Spinal cord (tissue), 10 donors: ENCODE results near the gene LRRC34. TPM values are rescaled to one million over a fixed set of nuclear protein-coding genes. Genes with fewer than 3 reads are reported as not detected.

Experiments
- DNase-seq, 6 donors: peaks; one replicate each; pipeline versions ENCODE4 v3.0.0 to v3.0.0-alpha.2; 2013 to 2015; ENCODE audit warnings: low spot score in 6 of 6, low read depth in 4 of 6
- H3K27ac ChIP-seq: one replicate; pipeline ENCODE4 v1.5.1; 2013; ENCODE audit warnings: low read depth, low read length, control low read depth
- H3K27me3 ChIP-seq: one replicate; pipeline ENCODE4 v1.6.1; 2013; ENCODE audit warnings: low read length; ENCODE audit not compliant: control insufficient read depth, insufficient read depth
- H3K36me3 ChIP-seq: one replicate; pipeline ENCODE4 v1.6.1; 2013; ENCODE audit warnings: low read length; ENCODE audit not compliant: control insufficient read depth, insufficient read depth
- H3K4me1 ChIP-seq: one replicate; pipeline ENCODE4 v1.6.1; 2013; ENCODE audit warnings: low read length; ENCODE audit not compliant: control insufficient read depth, insufficient read depth
- H3K4me3 ChIP-seq: one replicate; pipeline ENCODE4 v1.5.1; 2013; ENCODE audit warnings: low read depth, low read length, control low read depth
- H3K9me3 ChIP-seq: one replicate; pipeline ENCODE4 v1.6.1; 2013; ENCODE audit warnings: low read length; ENCODE audit not compliant: control insufficient read depth, insufficient read depth
- WGBS: methylation state at CpG from one replicate; pipeline ENCODE4 v1.1.5; 2013; ENCODE audit warnings: missing lambda C conversion rate; ENCODE audit not compliant: insufficient coverage; 5-methylcytosine and 5-hydroxymethylcytosine counted together
- polyA plus RNA-seq, 2 donors: library from polyadenylated mRNA; unstranded; fragments of 120-200 nt; gene quantifications; one replicate each; pipeline ENCODE4 v1.2.1, GENCODE V29; 2013; ENCODE audit not compliant: insufficient read length in 2 of 2
- total RNA-seq, 2 donors: library from RNA; depleted of rRNA in 1 of 2; stranded (reverse); fragments of 120-200 nt in 1 of 2; fragments of >200 nt in 1 of 2; gene quantifications; one replicate each; pipeline versions ENCODE4 v1.2.3 to v1.2.4, GENCODE V29; 2013 to 2014
- donor health status: healthy.

The LRRC34 gene
- total and polyA plus RNA-seq, 4 donors: 13.1 to 18.4 (median 14.7) TPM

GRCh38 chr3:169841171-169841570 lies 28.5 kb upstream of the LRRC34 start:
- H3K27me3 ChIP-seq: no peaks in the 10 kb centered on the region
- no peak overlapping the region for H3K4me3 ChIP-seq
- WGBS: 23% methylated on average over 3 of the region's 4 CpGs
- peak in 1 of 6 donors; percentile 42 for DNase-seq
- H3K27ac ChIP-seq: no peak overlapping the region
- H3K4me1 ChIP-seq: no peaks in the 10 kb centered on the region
- no peaks in the 10 kb centered on the region for H3K9me3 ChIP-seq
- H3K36me3 ChIP-seq: no peaks in the 10 kb centered on the region

GRCh38 chr3:169838511-169839030 lies 25.9 kb upstream of the LRRC34 start:
- H3K4me3 ChIP-seq: no peak overlapping the region
- no CpG with 5 or more reads among the region's 1 CpG for WGBS

GRCh38 chr3:169836942-169837275 lies 24.2 kb upstream of the LRRC34 start:
- Histone ChIP-seq H3K4me3 (no peak overlapping the region), H3K27ac (no peak overlapping the region), H3K9me3 (no peaks in the 10 kb centered on the region), H3K4me1 (no peaks in the 10 kb centered on the region), H3K36me3 (no peaks in the 10 kb centered on the region), H3K27me3 (no peaks in the 10 kb centered on the region)
- no peak for DNase-seq
- 100% methylated on average over 2 of the region's 3 CpGs for WGBS

More at GRCh38 chr3:169838511-169839030, 25.9 kb upstream of the LRRC34 start:
- H3K4me1 ChIP-seq: no peaks in the 10 kb centered on the region
- H3K27ac ChIP-seq: no peak overlapping the region
- no peak for DNase-seq
- H3K9me3 ChIP-seq: no peaks in the 10 kb centered on the region
- no peaks in the 10 kb centered on the region for H3K36me3 ChIP-seq
- no peaks in the 10 kb centered on the region for H3K27me3 ChIP-seq

- H3K27ac ChIP-seq: no peak overlapping the region
Observed at GRCh38 chr3:169836078-169836941, 23.6 kb upstream of the LRRC34 start.

GRCh38 chr3:169835533-169835932 lies 22.8 kb upstream of the LRRC34 start:
- H3K36me3 ChIP-seq: no peaks in the 10 kb centered on the region
- no peaks in the 10 kb centered on the region for H3K4me1 ChIP-seq
- no peak overlapping the region for H3K27ac ChIP-seq
- no peak overlapping the region for H3K4me3 ChIP-seq
- WGBS: 65% methylated on average over 1 of the region's 1 CpG
- no peaks in the 10 kb centered on the region for H3K9me3 ChIP-seq
- DNase-seq: no peak
- no peaks in the 10 kb centered on the region for H3K27me3 ChIP-seq

More at GRCh38 chr3:169836078-169836941, 23.6 kb upstream of the LRRC34 start:
- Histone ChIP-seq H3K36me3 (no peaks in the 10 kb centered on the region), H3K4me3 (no peak overlapping the region), H3K27me3 (no peaks in the 10 kb centered on the region), H3K4me1 (no peaks in the 10 kb centered on the region), H3K9me3 (no peaks in the 10 kb centered on the region)
- DNase-seq: no peak
- 75% methylated on average over 4 of the region's 5 CpGs for WGBS

DNA sequence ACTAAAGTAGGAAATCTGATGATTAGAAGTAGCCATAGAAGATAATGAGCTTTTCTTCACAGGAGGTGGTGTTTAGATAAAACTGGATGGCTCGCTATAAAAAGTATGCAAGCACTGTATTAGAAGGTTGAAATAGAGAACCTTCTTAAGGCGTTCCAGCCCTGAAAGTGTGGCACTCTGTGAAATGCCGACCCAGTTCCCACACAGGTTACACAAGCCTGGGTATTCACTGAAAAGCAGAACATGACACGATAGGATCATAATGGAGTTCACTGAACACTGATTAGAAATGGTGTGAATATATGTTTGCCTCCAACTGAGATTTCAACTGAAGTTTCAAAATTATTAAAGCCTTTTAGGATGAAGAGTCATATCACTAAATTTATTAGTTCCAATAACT lies 15.0 kb upstream of the LRRC34 start:
- Histone ChIP-seq H3K4me1 (no peaks in the 10 kb centered on the region), H3K4me3 (no peak overlapping the region), H3K27me3 (no peaks in the 10 kb centered on the region), H3K9me3 (no peaks in the 10 kb centered on the region), H3K27ac (no peak overlapping the region), H3K36me3 (no peaks in the 10 kb centered on the region)
- DNase-seq: no peak
- 88% methylated on average over 3 of the region's 4 CpGs for WGBS

DNA sequence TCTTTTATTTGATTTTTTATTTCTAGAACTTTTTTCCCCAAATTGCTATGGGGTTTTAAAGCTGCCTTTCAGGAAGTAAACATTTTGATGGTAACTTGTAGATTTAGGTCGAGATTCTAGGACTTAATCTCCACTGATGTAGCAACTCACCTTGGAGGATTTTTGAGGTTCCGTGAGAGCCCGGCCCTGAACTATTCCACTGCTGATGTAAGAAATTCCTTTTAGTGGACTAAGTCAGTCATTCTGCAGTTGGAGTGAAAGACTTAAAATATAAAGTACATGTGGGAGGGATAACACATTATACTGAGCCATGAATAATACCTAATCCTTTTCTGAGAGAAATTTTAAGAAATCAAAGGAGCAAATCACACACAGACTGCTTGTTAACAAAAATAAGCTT lies 12.6 kb upstream of the LRRC34 start:
- Histone ChIP-seq H3K27ac (no peak overlapping the region), H3K4me1 (no peaks in the 10 kb centered on the region), H3K36me3 (no peaks in the 10 kb centered on the region), H3K9me3 (no peaks in the 10 kb centered on the region), H3K27me3 (no peaks in the 10 kb centered on the region), H3K4me3 (no peak overlapping the region)
- no CpG with 5 or more reads among the region's 3 CpGs for WGBS
- no peak for DNase-seq

GRCh38 chr3:169822983-169823382 lies 10.3 kb upstream of the LRRC34 start:
- Histone ChIP-seq H3K4me3 (no peak overlapping the region), H3K36me3 (no peaks in the 10 kb centered on the region), H3K27me3 (no peaks in the 10 kb centered on the region), H3K4me1 (no peaks in the 10 kb centered on the region), H3K9me3 (no peaks in the 10 kb centered on the region), H3K27ac (no peak overlapping the region)
- 92% methylated on average over 3 of the region's 6 CpGs for WGBS
- no peak for DNase-seq

DNA sequence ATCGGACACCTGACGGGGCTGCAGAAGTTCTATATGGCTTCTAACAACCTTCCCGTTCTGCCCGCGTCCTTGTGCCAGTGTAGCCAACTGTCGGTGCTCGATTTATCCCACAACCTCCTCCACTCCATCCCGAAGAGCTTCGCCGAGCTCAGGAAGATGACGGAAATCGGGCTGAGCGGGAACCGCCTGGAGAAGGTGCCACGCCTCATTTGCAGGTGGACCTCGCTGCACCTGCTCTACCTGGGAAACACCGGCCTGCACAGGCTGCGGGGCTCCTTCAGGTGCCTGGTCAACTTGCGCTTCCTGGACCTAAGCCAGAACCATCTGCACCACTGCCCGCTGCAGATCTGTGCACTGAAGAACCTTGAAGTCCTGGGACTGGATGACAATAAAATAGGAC lies 9.8 kb upstream of the LRRC34 start:
- Histone ChIP-seq H3K27me3 (no peaks in the 10 kb centered on the region), H3K4me3 (no peak overlapping the region), H3K4me1 (no peaks in the 10 kb centered on the region), H3K36me3 (no peaks in the 10 kb centered on the region), H3K9me3 (no peaks in the 10 kb centered on the region), H3K27ac (no peak overlapping the region)
- no peak for DNase-seq
- 94% methylated on average over 20 of the region's 20 CpGs for WGBS

GRCh38 chr3:169822091-169822490 lies 9.4 kb upstream of the LRRC34 start:
- 94% methylated on average over 15 of the region's 15 CpGs for WGBS
- no peaks in the 10 kb centered on the region for H3K4me1 ChIP-seq
- no peak overlapping the region for H3K27ac ChIP-seq
- no peaks in the 10 kb centered on the region for H3K36me3 ChIP-seq
- H3K27me3 ChIP-seq: no peaks in the 10 kb centered on the region
- H3K9me3 ChIP-seq: no peaks in the 10 kb centered on the region
- no peak for DNase-seq
- no peak overlapping the region for H3K4me3 ChIP-seq
